ENCODE results near the gene PIGO. TPM values are rescaled to one million over a fixed set of nuclear protein-coding genes. Genes with fewer than 3 reads are reported as not detected.

Gene PIGO
- total and polyA plus RNA-seq, 2 of the 4 experiments (the other 2 are of a cell fraction), result 9.3 to 18.2 TPM

DNA sequence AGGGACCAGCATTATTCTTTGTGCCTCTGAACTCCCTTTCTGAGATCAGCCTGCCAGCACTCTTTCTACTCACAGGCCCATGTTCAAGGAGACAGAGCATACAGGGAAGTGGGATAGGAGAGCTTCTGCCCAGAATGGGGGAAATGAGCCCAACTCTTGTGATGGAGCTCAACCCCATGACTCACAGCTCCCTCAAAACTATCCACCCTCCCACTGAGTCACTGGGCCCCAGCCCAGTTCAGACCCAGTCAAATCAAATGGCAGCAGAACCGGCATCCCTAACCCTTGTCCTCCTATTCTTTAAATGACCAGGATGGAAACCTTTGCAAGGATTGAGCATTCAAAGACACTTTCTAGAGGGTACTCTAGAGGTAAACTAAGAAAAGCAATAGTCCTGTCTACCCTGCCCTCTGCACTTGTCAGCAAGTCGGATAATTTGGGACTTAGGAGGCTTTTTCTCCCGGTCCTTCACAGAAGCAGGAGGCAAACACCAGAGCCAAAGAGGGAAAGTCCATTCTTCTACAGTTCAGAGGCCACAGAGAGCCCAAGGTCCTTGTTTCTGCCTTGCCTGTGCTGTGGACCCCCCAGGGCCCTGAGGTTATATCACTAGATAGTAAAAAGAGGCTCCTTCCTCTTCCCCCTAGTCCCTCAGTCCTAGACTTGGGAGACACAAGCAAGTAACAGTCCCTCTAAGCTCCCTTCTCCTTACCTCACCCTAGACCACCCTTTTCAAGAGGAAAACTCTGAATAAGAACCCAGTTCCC lies 16.0 kb upstream of the PIGO start:
- Histone ChIP-seq H3K27me3 (ENCODE audit: control insufficient read depth, insufficient read depth, low read length) (no peaks in the 10 kb centered on the region), H3K9ac (ENCODE audit: low read depth, low read length) (peak overlapping the region; percentile 55; the same call in 1 of the 2 replicates), H2AK5ac (ENCODE audit: low read depth, low read length) (peak overlapping the region; percentile 76), H2BK15ac (ENCODE audit: low read depth, low read length) (peak overlapping the region; percentile 76; the same call in 1 of the 3 replicates), H3K4ac (ENCODE audit: low read depth, low read length) (peak overlapping the region; percentile 92), H4K8ac (ENCODE audit: low read depth in 2 of 2, low read length in 2 of 2) (peak overlapping the region; percentile 68 to 89), H3K4me1 (ENCODE audit: control insufficient read depth, insufficient read depth, low read length) (peaks cover 23% of the 10 kb centered on the region), H2AFZ (replicated peaks; ENCODE audit: low read length, poor library complexity) (peak overlapping the region; percentile 75), H3K36me3 (ENCODE audit: control insufficient read depth, insufficient read depth, low read length) (peaks cover 7% of the 10 kb centered on the region; the same call in 1 of the 2 replicates), H2BK120ac (ENCODE audit: low read depth, low read length) (peak overlapping the region; percentile 89), H4K5ac (ENCODE audit: low read depth, low read length) (peak overlapping the region; percentile 63), H2AK9ac (replicated peaks; ENCODE audit: low read depth, low read length, poor library complexity) (peak overlapping the region; percentile 90), H4K20me1 (ENCODE audit: insufficient read depth, low read length) (peaks cover 17% of the 10 kb centered on the region; the same call in 1 of the 2 replicates), H3K9me3 (ENCODE audit: control insufficient read depth, insufficient read depth, low read length) (no peaks in the 10 kb centered on the region), H3K56ac (ENCODE audit: extremely low read depth, insufficient read depth, low read length) (peak overlapping the region; percentile 84; the same call in 1 of the 2 replicates), H3K4me3 (ENCODE audit: insufficient read depth, low read depth, low read length) (no peak overlapping the region), H3K18ac (ENCODE audit: low read depth, low read length) (peak overlapping the region; percentile 55; the same call in 1 of the 2 replicates), H3K79me1 (ENCODE audit: low read depth in 1 of 2, low read length in 2 of 2) (peaks cover 25 to 60% of the 10 kb centered on the region in 2 experiments; a peak in 3 of 4 replicates), H2BK5ac (ENCODE audit: low read depth, low read length, poor library complexity, severe bottlenecking) (peak overlapping the region; percentile 81), H4K91ac (ENCODE audit: insufficient read depth, low read depth, low read length) (peak overlapping the region; percentile 92), H3K27ac (ENCODE audit: insufficient read depth, low read length) (peak overlapping the region; percentile 85), H3K4me2 (ENCODE audit: low read depth, low read length) (peak overlapping the region; percentile 69), H3K14ac (replicated peaks; ENCODE audit: low read depth, low read length) (peak overlapping the region; percentile 82), H3K9me1 (ENCODE audit: insufficient read depth, low read length) (peaks cover 17% of the 10 kb centered on the region), H2BK20ac (ENCODE audit: low read depth, low read length) (peak overlapping the region; percentile 75), H3K23ac (ENCODE audit: low read depth, low read length) (peak overlapping the region; percentile 56; the same call in 1 of the 2 replicates)
- in situ Hi-C loops (cut with MboI; ENCODE audit: low sequenced_read_pairs) (no loop called here), intact Hi-C loops (cut with micrococcal nuclease) (no loop called here), dilution Hi-C loops (cut with HindIII; ENCODE audit: low sequenced_read_pairs, unreplicated experiment) (no loop called here)
- ATAC-seq (ENCODE audit: low read depth) (no peak), DNase-seq (peak; percentile 64)
- TF ChIP-seq RFX5 (IDR thresholded peaks at IDR 0.05; ENCODE audit: low read depth, low read length) (no peak), MXI1 (IDR thresholded peaks at IDR 0.05; ENCODE audit: borderline replicate concordance, low read depth, low read length) (no peak), CHD1 (IDR thresholded peaks at IDR 0.05; ENCODE audit: low read depth, low read length) (no peak), SMC3 (IDR thresholded peaks at IDR 0.05; ENCODE audit: low read depth, low read length) (no peak), RAD21 (IDR thresholded peaks at IDR 0.05; ENCODE audit: low read length) (no peak), CTCF (conservative IDR thresholded peaks at IDR 0.05; ENCODE audit: low read depth, low read length) (no peak), FOS (IDR thresholded peaks at IDR 0.05; ENCODE audit: low read depth, low read length) (peak; percentile 54), MAZ (IDR thresholded peaks at IDR 0.05; ENCODE audit: borderline replicate concordance, low read depth, low read length) (no peak), POLR2A (IDR thresholded peaks at IDR 0.05; ENCODE audit: low read depth, low read length) (peak; percentile 54; the same call in 1 of the 2 replicates)
- no CpG with 5 or more reads among the region's 3 CpGs for WGBS, 2 experiments (ENCODE audit: extremely low coverage in 2 of 2, insufficient read length in 1 of 2)
- ChIA-PET POLR2A (ENCODE audit: unreplicated experiment) (interaction anchor here (0.5 kb wide), 1 partner anchor 496 kb away, joined by 4 read pairs; no protein-coding TSS in a partner anchor), CTCF (interaction anchor here (0.6 to 1.1 kb wide), 2 partner anchors 118 to 491 kb away, joined by 3 to 4 read pairs; no protein-coding TSS in a partner anchor)
- BruUV-seq (replicated peaks), result no TSS peak
